Measurements from ENCODE around the gene P2RY6.

- TF ChIP-seq CTCF (IDR thresholded peaks at IDR 0.05) (no peak), POLR2A (IDR thresholded peaks at IDR 0.05) (no peak)
Observed at GRCh38 chr11:73240190-73240781, 31.9 kb upstream of the P2RY6 start.

Data from lower leg skin (tissue), 3 donors.